ENCODE data around the gene RPL31. TPM values are rescaled to one million over a fixed set of nuclear protein-coding genes. Genes with fewer than 3 reads are reported as not detected.

RPL31 gene
- total and polyA plus RNA-seq, 2 donors (not counting 1 experiment from before 2014, with no cell fraction given) = 1,159 to 2,636 TPM

GRCh38 chr2:101037161-101037755, 35.2 kb downstream of the RPL31 start:
- no peaks in the 10 kb centered on the region for H3K27me3 ChIP-seq (ENCODE audit: control insufficient read depth, insufficient read depth, low read length)
- no peak overlapping the region for H3K4me3 ChIP-seq (replicated peaks in 1 of 4; ENCODE audit: control extremely low read depth in 1 of 4, insufficient read depth in 1 of 4, low read depth in 3 of 4, low read length in 4 of 4)
- H3K27ac ChIP-seq (ENCODE audit: insufficient read depth, low read length) = no peak overlapping the region
- H3K79me2 ChIP-seq (ENCODE audit: control insufficient read depth, insufficient read depth, low read length) = no peaks in the 10 kb centered on the region
- no peaks in the 10 kb centered on the region for H3K4me1 ChIP-seq (ENCODE audit: control insufficient read depth, extremely low read depth, insufficient read depth, low read length)
- H2AFZ ChIP-seq (ENCODE audit: low read length) = no peak overlapping the region
- no peaks in the 10 kb centered on the region for H3K9me3 ChIP-seq (ENCODE audit: control insufficient read depth, insufficient read depth, low read depth, low read length)
- TF ChIP-seq, protein P1, sequence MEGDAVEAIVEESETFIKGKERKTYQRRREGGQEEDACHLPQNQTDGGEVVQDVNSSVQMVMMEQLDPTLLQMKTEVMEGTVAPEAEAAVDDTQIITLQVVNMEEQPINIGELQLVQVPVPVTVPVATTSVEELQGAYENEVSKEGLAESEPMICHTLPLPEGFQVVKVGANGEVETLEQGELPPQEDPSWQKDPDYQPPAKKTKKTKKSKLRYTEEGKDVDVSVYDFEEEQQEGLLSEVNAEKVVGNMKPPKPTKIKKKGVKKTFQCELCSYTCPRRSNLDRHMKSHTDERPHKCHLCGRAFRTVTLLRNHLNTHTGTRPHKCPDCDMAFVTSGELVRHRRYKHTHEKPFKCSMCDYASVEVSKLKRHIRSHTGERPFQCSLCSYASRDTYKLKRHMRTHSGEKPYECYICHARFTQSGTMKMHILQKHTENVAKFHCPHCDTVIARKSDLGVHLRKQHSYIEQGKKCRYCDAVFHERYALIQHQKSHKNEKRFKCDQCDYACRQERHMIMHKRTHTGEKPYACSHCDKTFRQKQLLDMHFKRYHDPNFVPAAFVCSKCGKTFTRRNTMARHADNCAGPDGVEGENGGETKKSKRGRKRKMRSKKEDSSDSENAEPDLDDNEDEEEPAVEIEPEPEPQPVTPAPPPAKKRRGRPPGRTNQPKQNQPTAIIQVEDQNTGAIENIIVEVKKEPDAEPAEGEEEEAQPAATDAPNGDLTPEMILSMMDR (conservative IDR thresholded peaks at IDR 0.05 in 1 of 2, IDR thresholded peaks at IDR 0.05 in 1 of 2; ENCODE audit: low read depth in 1 of 2, low read length in 2 of 2) = no peak
- TF ChIP-seq EZH2 (IDR thresholded peaks at IDR 0.05; ENCODE audit: low read length, missing control alignments) = no peak
- peaks cover 4% of the 10 kb centered on the region for H3K36me3 ChIP-seq (ENCODE audit: control insufficient read depth, insufficient read depth, low read length)
- no peaks in the 10 kb centered on the region for H4K20me1 ChIP-seq (ENCODE audit: control insufficient read depth, extremely low read depth, insufficient read depth, low read length)
- no peak for DNase-seq (ENCODE audit: low read depth in 2 of 2)
- no peak overlapping the region for H3K4me2 ChIP-seq (ENCODE audit: extremely low read depth, insufficient read depth, low read length)
- H3K9ac ChIP-seq (ENCODE audit: insufficient read depth, low read length) = no peak overlapping the region

GRCh38 chr2:101038455-101039255, 36.6 kb downstream of the RPL31 start:
- no peak for TF ChIP-seq EZH2 (IDR thresholded peaks at IDR 0.05; ENCODE audit: low read length, missing control alignments)
- TF ChIP-seq, protein P1 (conservative IDR thresholded peaks at IDR 0.05 in 1 of 2, IDR thresholded peaks at IDR 0.05 in 1 of 2; ENCODE audit: low read depth in 1 of 2, low read length in 2 of 2) = peak; percentile 36 to 52
- Histone ChIP-seq H3K79me2 (ENCODE audit: control insufficient read depth, insufficient read depth, low read length) (no peaks in the 10 kb centered on the region), H3K27me3 (ENCODE audit: control insufficient read depth, insufficient read depth, low read length) (no peaks in the 10 kb centered on the region), H3K4me1 (ENCODE audit: control insufficient read depth, extremely low read depth, insufficient read depth, low read length) (no peaks in the 10 kb centered on the region), H3K9me3 (ENCODE audit: control insufficient read depth, insufficient read depth, low read depth, low read length) (no peaks in the 10 kb centered on the region), H4K20me1 (ENCODE audit: control insufficient read depth, extremely low read depth, insufficient read depth, low read length) (no peaks in the 10 kb centered on the region), H2AFZ (ENCODE audit: low read length) (no peak overlapping the region), H3K4me3 (replicated peaks in 1 of 4; ENCODE audit: control extremely low read depth in 1 of 4, insufficient read depth in 1 of 4, low read depth in 3 of 4, low read length in 4 of 4) (no peak overlapping the region), H3K27ac (ENCODE audit: insufficient read depth, low read length) (no peak overlapping the region), H3K4me2 (ENCODE audit: extremely low read depth, insufficient read depth, low read length) (no peak overlapping the region), H3K36me3 (ENCODE audit: control insufficient read depth, insufficient read depth, low read length) (peaks cover 4% of the 10 kb centered on the region), H3K9ac (ENCODE audit: insufficient read depth, low read length) (no peak overlapping the region)
- DNase-seq (ENCODE audit: low read depth in 2 of 2) = peak in 1 of 2 donors; percentile 17

GRCh38 chr2:101040072-101040471, 38.0 kb downstream of the RPL31 start:
- Histone ChIP-seq H4K20me1 (ENCODE audit: control insufficient read depth, extremely low read depth, insufficient read depth, low read length) (no peaks in the 10 kb centered on the region), H3K79me2 (ENCODE audit: control insufficient read depth, insufficient read depth, low read length) (no peaks in the 10 kb centered on the region), H3K4me2 (ENCODE audit: extremely low read depth, insufficient read depth, low read length) (no peak overlapping the region), H3K27me3 (ENCODE audit: control insufficient read depth, insufficient read depth, low read length) (no peaks in the 10 kb centered on the region), H2AFZ (ENCODE audit: low read length) (no peak overlapping the region), H3K4me3 (replicated peaks in 1 of 4; ENCODE audit: control extremely low read depth in 1 of 4, insufficient read depth in 1 of 4, low read depth in 3 of 4, low read length in 4 of 4) (no peak overlapping the region), H3K27ac (ENCODE audit: insufficient read depth, low read length) (no peak overlapping the region), H3K9me3 (ENCODE audit: control insufficient read depth, insufficient read depth, low read depth, low read length) (no peaks in the 10 kb centered on the region), H3K9ac (ENCODE audit: insufficient read depth, low read length) (no peak overlapping the region), H3K36me3 (ENCODE audit: control insufficient read depth, insufficient read depth, low read length) (peaks cover 4% of the 10 kb centered on the region), H3K4me1 (ENCODE audit: control insufficient read depth, extremely low read depth, insufficient read depth, low read length) (no peaks in the 10 kb centered on the region)
- DNase-seq (ENCODE audit: low read depth in 2 of 2) = no peak
- no peak for TF ChIP-seq EZH2 (IDR thresholded peaks at IDR 0.05; ENCODE audit: low read length, missing control alignments)
- TF ChIP-seq, protein P1 (conservative IDR thresholded peaks at IDR 0.05 in 1 of 2, IDR thresholded peaks at IDR 0.05 in 1 of 2; ENCODE audit: low read depth in 1 of 2, low read length in 2 of 2) = no peak

Measured in fibroblast of lung (primary cell).